Fibroblast of pulmonary artery (primary cell): Measurements from ENCODE around the gene BOLL.

Source experiments
- DNase-seq: peaks from one replicate; pipeline ENCODE4 v3.0.0-alpha.2; 2010; ENCODE audit warnings: low read depth
- H3K4me3 ChIP-seq: replicated peaks from 2 replicates; pipeline ENCODE4 v1.5.1; 2011; ENCODE audit warnings: low read depth, mild to moderate bottlenecking, control low read depth, low read length, moderate library complexity
- TF ChIP-seq, protein P1 (sequence below): IDR thresholded peaks from 2 replicates; pipeline ENCODE4 v1.5.1; 2011; ENCODE audit warnings: mild to moderate bottlenecking, control low read depth, low read length, inconsistent platforms; ENCODE audit errors: missing control alignments

Gene BOLL

DNA sequence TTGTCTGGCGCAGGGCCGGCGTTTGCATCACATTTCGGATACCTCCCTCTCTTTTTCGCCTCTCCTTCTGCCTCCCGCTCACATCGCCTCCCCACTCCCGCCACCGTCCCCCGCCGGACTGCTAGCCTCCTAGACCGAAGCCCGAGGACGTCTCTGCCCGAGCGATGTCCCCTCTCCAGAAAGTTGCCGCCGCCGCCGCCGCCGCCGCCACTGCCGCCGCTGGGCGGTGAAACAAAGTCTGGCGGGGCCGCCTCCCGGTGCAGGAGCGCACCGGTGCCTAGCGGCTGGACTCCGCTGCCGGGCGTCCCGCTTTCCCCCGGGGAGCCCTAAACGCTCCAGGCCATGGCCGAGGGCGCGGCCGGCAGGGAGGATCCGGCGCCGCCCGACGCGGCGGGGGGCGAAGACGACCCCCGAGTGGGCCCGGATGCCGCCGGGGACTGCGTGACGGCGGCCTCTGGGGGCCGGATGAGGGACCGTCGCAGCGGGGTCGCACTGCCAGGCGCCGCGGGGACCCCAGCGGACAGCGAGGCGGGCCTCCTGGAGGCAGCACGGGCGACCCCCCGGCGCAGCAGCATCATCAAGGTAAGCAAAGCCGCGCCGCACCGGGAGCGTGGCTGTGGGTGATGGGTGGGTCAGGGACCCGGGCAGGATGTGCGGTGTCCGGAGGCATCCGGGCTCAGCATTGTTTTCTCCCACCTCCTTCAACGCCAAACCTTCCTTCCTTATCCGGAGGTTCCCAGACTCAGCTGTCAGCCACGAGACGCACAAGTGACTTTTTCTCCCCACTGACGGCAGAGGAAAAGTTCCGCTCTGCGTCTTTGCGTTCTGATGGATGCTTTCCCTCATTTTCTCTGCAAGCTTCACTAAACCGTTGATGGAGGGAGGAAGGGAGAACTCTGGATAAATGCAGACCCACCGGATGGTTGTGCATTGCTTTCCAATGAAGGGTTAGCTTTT lies 19.9 kb upstream of the BOLL start:
- peak; percentile 50 for DNase-seq
- peak overlapping the region; percentile 73 for H3K4me3 ChIP-seq
- TF ChIP-seq, protein P1, sequence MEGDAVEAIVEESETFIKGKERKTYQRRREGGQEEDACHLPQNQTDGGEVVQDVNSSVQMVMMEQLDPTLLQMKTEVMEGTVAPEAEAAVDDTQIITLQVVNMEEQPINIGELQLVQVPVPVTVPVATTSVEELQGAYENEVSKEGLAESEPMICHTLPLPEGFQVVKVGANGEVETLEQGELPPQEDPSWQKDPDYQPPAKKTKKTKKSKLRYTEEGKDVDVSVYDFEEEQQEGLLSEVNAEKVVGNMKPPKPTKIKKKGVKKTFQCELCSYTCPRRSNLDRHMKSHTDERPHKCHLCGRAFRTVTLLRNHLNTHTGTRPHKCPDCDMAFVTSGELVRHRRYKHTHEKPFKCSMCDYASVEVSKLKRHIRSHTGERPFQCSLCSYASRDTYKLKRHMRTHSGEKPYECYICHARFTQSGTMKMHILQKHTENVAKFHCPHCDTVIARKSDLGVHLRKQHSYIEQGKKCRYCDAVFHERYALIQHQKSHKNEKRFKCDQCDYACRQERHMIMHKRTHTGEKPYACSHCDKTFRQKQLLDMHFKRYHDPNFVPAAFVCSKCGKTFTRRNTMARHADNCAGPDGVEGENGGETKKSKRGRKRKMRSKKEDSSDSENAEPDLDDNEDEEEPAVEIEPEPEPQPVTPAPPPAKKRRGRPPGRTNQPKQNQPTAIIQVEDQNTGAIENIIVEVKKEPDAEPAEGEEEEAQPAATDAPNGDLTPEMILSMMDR, result no peak

- DNase-seq, result peak; percentile 95
Observed at GRCh38 chr2:197804049-197804757, 19.1 kb upstream of the BOLL start, which contains the start of gene PLCL1. PLCL1 (plus strand) TSS chr2:197804593.

GRCh38 chr2:197803033-197803444 lies 17.9 kb upstream of the BOLL start:
- no peak overlapping the region for H3K4me3 ChIP-seq
- TF ChIP-seq, protein P1, result peak; percentile 95
- peak; percentile 79 for DNase-seq

More at GRCh38 chr2:197804049-197804757, 19.1 kb upstream of the BOLL start, which contains the start of gene PLCL1:
- H3K4me3 ChIP-seq, result peak within 1 kb of the TSS; percentile 73
- TF ChIP-seq, protein P1, result no peak

DNA sequence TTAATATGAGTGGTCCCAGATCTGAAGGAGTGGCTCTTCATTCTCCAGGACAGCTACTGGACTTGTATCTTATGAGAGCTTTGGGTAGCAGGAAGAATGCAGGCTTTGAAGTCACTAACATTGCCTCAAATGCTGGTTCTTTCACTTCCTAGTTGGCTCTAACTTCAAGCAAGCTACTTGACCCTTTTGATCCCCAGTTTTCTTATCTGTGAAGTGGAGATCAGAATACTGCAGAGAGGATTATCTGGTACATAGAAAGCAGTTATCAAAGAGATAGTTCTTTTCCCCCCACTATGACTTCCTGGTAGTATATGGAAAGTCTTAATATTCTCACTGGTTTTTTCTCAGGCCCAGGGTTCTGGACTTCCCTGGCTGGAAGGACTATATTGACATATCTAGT lies 15.9 kb upstream of the BOLL start:
- H3K4me3 ChIP-seq, result no peak overlapping the region
- no peak for DNase-seq
- TF ChIP-seq, protein P1, result no peak

GRCh38 chr2:197800091-197800490 lies 15.0 kb upstream of the BOLL start:
- no peak for DNase-seq
- TF ChIP-seq, protein P1, result no peak

DNA sequence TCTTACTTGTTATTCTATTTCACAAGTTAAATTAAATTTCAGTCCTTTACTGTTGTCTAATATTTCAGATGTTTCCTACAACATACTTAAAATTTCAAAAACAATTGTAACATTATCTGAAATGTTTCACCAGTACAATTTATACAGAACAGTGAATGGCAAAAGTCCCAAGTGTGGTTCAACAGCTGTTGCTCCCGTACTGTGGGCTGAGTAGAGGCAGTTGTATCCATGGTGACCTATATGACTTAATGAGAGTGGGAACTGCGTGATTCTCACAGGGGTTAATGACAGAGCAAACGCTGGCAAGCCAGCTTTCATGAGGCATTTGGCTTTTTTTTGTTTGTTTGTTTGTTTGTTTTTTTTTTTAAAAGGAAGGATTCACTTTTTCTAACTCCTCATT lies 13.9 kb upstream of the BOLL start:
- TF ChIP-seq, protein P1, result no peak
- H3K4me3 ChIP-seq, result no peak overlapping the region
- DNase-seq, result no peak

More at GRCh38 chr2:197800091-197800490, 15.0 kb upstream of the BOLL start:
- H3K4me3 ChIP-seq, result no peak overlapping the region
